Sigmoid colon (tissue), 7 donors: Measurements from ENCODE around the gene ATPAF1. TPM values are rescaled to one million over a fixed set of nuclear protein-coding genes. Genes with fewer than 3 reads are reported as not detected.

Source experiments
- DNase-seq: peaks from one replicate; pipeline ENCODE4 v3.0.0-alpha.2; 2019
- H3K27ac ChIP-seq, 4 donors: fragments of 200-600 bp; sonication (generic); one replicate each; pipeline ENCODE4 v1.5.1; 2016 to 2019; ENCODE audit warnings: mild to moderate bottlenecking in 1 of 4
- H3K27me3 ChIP-seq, 3 donors: fragments of 200-600 bp; sonication (generic); one replicate each; pipeline ENCODE4 v1.5.1; 2019; ENCODE audit warnings: mild to moderate bottlenecking in 1 of 3
- H3K36me3 ChIP-seq, 4 donors: fragments of 200-600 bp; sonication (generic); one replicate each; pipeline ENCODE4 v1.5.1; 2016 to 2019
- H3K4me1 ChIP-seq, 4 donors: fragments of 200-600 bp; sonication (generic); one replicate each; pipeline ENCODE4 v1.5.1; 2017 to 2019
- H3K4me3 ChIP-seq, 4 donors: fragments of 200-600 bp; sonication (generic); one replicate each; pipeline ENCODE4 v1.5.1; 2017 to 2019; ENCODE audit warnings: mild to moderate bottlenecking in 2 of 4, moderate library complexity in 1 of 4
- H3K9me3 ChIP-seq, 4 donors: fragments of 200-600 bp in 3 of 4; sonication (generic) in 3 of 4; one replicate each; pipeline versions ENCODE4 v1.5.1 to v1.6.1; 2013 to 2019
- CTCF ChIP-seq, 4 experiments: fragments of 450-650 bp in 3 of 4; fragments of 200-600 bp in 1 of 4; IDR thresholded peaks; one replicate each; pipeline ENCODE4 v1.5.1; 2016 to 2019; ENCODE audit warnings: antibody characterized with exemption in 4 of 4, mild to moderate bottlenecking in 3 of 4, moderate library complexity in 2 of 4
- EP300 ChIP-seq, 4 donors: sonication (generic); formaldehyde crosslinking; IDR thresholded peaks; one replicate each; pipeline ENCODE4 v1.6.1; 2017; ENCODE audit warnings: antibody characterized with exemption in 4 of 4
- POLR2A ChIP-seq, 2 donors: fragments of 450-650 bp; IDR thresholded peaks; one replicate each; pipeline ENCODE4 v1.6.1; 2016; ENCODE audit warnings: antibody characterized with exemption in 2 of 2, mild to moderate bottlenecking in 2 of 2, moderate library complexity in 2 of 2
- POLR2AphosphoS5 ChIP-seq, 4 donors: sonication (generic); formaldehyde crosslinking; IDR thresholded peaks; one replicate each; pipeline ENCODE4 v1.6.1; 2017; ENCODE audit warnings: antibody characterized with exemption in 4 of 4
- WGBS, 2 donors: extraction: QIAGEN DNeasy Blood & Tissue Kit; methylation state at CpG; one replicate each; pipeline ENCODE4 v1.1.7; 2013; 5-methylcytosine and 5-hydroxymethylcytosine counted together
- intact Hi-C: fragments of 100-400 bp; cut with DNase I; formaldehyde crosslinking; loops from one replicate; pipeline ENCODE4 v1.15.1; 2023
- polyA plus RNA-seq, 3 donors: library from polyadenylated mRNA; stranded (reverse); fragments of 200-250 nt; gene quantifications; one replicate each; pipeline ENCODE4 v1.2.3, GENCODE V29; 2013
- total RNA-seq, 4 donors: library from RNA; depleted of rRNA; stranded (reverse); fragments of >200 nt; gene quantifications; one replicate each; pipeline ENCODE4 v1.1.0, GENCODE V29; 2016
- donor health status: healthy with polysubstance abuse.
- donor health status: Bipolar disorder and iron deficiency.
- donor health status: healthy.

ATPAF1 gene
- total and polyA plus RNA-seq, 7 donors, result 35.2 to 82.8 (median 61.0) TPM

GRCh38 chr1:46611691-46612221 lies 56.4 kb downstream of the ATPAF1 start:
- WGBS, 2 donors, result 77 to 78% methylated on average over 7 of the region's 7 CpGs
- peaks cover 0 to 53% (median 49%) of the 10 kb centered on the region in 4 donors for H3K4me1 ChIP-seq
- no peaks in the 10 kb centered on the region for H3K9me3 ChIP-seq
- H3K27ac ChIP-seq, result peak overlapping the region in 3 of 4 donors; percentile 14 to 34 (median 18)
- no peak overlapping the region for H3K4me3 ChIP-seq
- TF ChIP-seq CTCF (IDR thresholded peaks at IDR 0.05) (no peak), EP300 (IDR thresholded peaks at IDR 0.05) (no peak), POLR2A (IDR thresholded peaks at IDR 0.05) (no peak), POLR2AphosphoS5 (IDR thresholded peaks at IDR 0.05) (no peak)
- intact Hi-C loops, result no loop called here
- peak; percentile 63 for DNase-seq
- H3K36me3 ChIP-seq, result peaks cover 18 to 34% (median 23%) of the 10 kb centered on the region in 4 donors
- no peaks in the 10 kb centered on the region for H3K27me3 ChIP-seq

GRCh38 chr1:46607345-46608130 lies 60.6 kb downstream of the ATPAF1 start:
- no peaks in the 10 kb centered on the region for H3K27me3 ChIP-seq
- no peaks in the 10 kb centered on the region for H3K9me3 ChIP-seq
- intact Hi-C loops, result no loop called here
- DNase-seq, result no peak
- no peak for TF ChIP-seq EP300 (IDR thresholded peaks at IDR 0.05)
- H3K4me3 ChIP-seq, result no peak overlapping the region
- H3K27ac ChIP-seq, result peak overlapping the region in 2 of 4 donors; percentile 11 to 31
- peaks cover 0 to 39% (median 29%) of the 10 kb centered on the region in 4 donors for H3K4me1 ChIP-seq
- peaks cover 18 to 34% (median 23%) of the 10 kb centered on the region in 4 donors for H3K36me3 ChIP-seq
- 92 to 95% methylated on average over 7 of the region's 7 CpGs for WGBS, 2 donors

GRCh38 chr1:46606255-46606965 lies 61.8 kb downstream of the ATPAF1 start:
- H3K4me1 ChIP-seq, result peaks cover 0 to 37% (median 29%) of the 10 kb centered on the region in 4 donors
- no peak for DNase-seq
- intact Hi-C loops, result no loop called here
- H3K36me3 ChIP-seq, result peaks cover 18 to 30% (median 23%) of the 10 kb centered on the region in 4 donors
- H3K9me3 ChIP-seq, result no peaks in the 10 kb centered on the region
- TF ChIP-seq POLR2A (IDR thresholded peaks at IDR 0.05) (no peak), CTCF (IDR thresholded peaks at IDR 0.05) (no peak), EP300 (IDR thresholded peaks at IDR 0.05) (no peak), POLR2AphosphoS5 (IDR thresholded peaks at IDR 0.05) (no peak)
- no peak overlapping the region for H3K4me3 ChIP-seq
- 95 to 98% methylated on average over 2 of the region's 2 CpGs for WGBS, 2 donors
- peak overlapping the region in 1 of 4 donors; percentile 31 for H3K27ac ChIP-seq
- no peaks in the 10 kb centered on the region for H3K27me3 ChIP-seq

GRCh38 chr1:46605232-46605631 lies 62.9 kb downstream of the ATPAF1 start:
- Histone ChIP-seq H3K36me3 (peaks cover 18 to 26% (median 22%) of the 10 kb centered on the region in 4 donors), H3K4me1 (peaks cover 0 to 42% (median 35%) of the 10 kb centered on the region in 4 donors), H3K9me3 (no peaks in the 10 kb centered on the region), H3K4me3 (no peak overlapping the region), H3K27ac (peak overlapping the region in 1 of 4 donors; percentile 89), H3K27me3 (no peaks in the 10 kb centered on the region)
- 61 to 78% methylated on average over 2 of the region's 2 CpGs for WGBS, 2 donors
- DNase-seq, result no peak
- intact Hi-C loops, result no loop called here
- no peak for TF ChIP-seq CTCF (IDR thresholded peaks at IDR 0.05)
- TF ChIP-seq EP300 (IDR thresholded peaks at IDR 0.05), result no peak
- TF ChIP-seq POLR2A (IDR thresholded peaks at IDR 0.05), result no peak
- no peak for TF ChIP-seq POLR2AphosphoS5 (IDR thresholded peaks at IDR 0.05)
